A549 treated with CpdA at 1 μM for 4 hours (cell line): ENCODE data around the gene CYP4F11. TPM values are rescaled to one million over a fixed set of nuclear protein-coding genes. Genes with fewer than 3 reads are reported as not detected.

ENCODE experiments used
- total RNA-seq: library from RNA; stranded (reverse); fragments of 200-300 nt; extraction: Qiagen RNA extraction; gene quantifications from 5 replicates; pipeline ENCODE4 v1.2.3, GENCODE V29; 2022; ENCODE audit warnings: low read depth

CYP4F11 gene
- 5.7 to 7.2 TPM (median 6.5 TPM) in 5 replicates for total RNA-seq

GRCh38 chr19:15934332-15935078 is at the start of gene CYP4F11:
Gene CYP4F11 (minus strand): TSS chr19:15934529. CDS start chr19:15934408, 121 bp downstream.

GRCh38 chr19:15948223-15949058 is 14.1 kb upstream of the CYP4F11 start, which contains the start of gene OR10H4:
Gene OR10H4 (plus strand): TSS chr19:15949008. CDS start chr19:15949008, 0 bp downstream.

GRCh38 chr19:15897738-15898276 is 36.5 kb downstream of the CYP4F11 start, which contains the start of gene CYP4F2:
Gene CYP4F2 (minus strand): TSS chr19:15898074. CDS start chr19:15897611, 463 bp downstream.

Other genes with a start within 250 kb of the CYP4F11 start
- not detected in 5 replicates for gene OR10H2, start 206.5 kb downstream of the CYP4F11 start, total RNA-seq
- not detected in 5 replicates for gene OR10H3, start 196.5 kb downstream of the CYP4F11 start, total RNA-seq
- gene OR10H5, start 146.9 kb downstream of the CYP4F11 start, total RNA-seq: not detected in 5 replicates
- gene OR10H1, start 118.9 kb downstream of the CYP4F11 start, total RNA-seq: not detected in 5 replicates
- 0.07 to 0.49 TPM (median 0.21 TPM) in 4 of 5 replicates, not detected in the other for gene CYP4F2, start 36.5 kb downstream of the CYP4F11 start, total RNA-seq
- gene OR10H4, start 14.5 kb upstream of the CYP4F11 start, total RNA-seq: not detected in 5 replicates
- gene TPM4, start 142.0 kb upstream of the CYP4F11 start, total RNA-seq: 344 to 451 TPM (median 396 TPM) in 5 replicates
- gene RAB8A, start 177.4 kb upstream of the CYP4F11 start, total RNA-seq: 43.1 to 82.8 TPM (median 46.0 TPM) in 5 replicates
- gene HSH2D, start 209.2 kb upstream of the CYP4F11 start, total RNA-seq: 0.08 TPM in 1 of 5 replicates, not detected in the others
- not detected in 5 replicates for gene CIB3, start 239.0 kb upstream of the CYP4F11 start, total RNA-seq